Measurements from ENCODE around the gene HECTD4.
"Not testable (repeated sequence)": the region's sequence is repeated elsewhere in the genome, so short reads cannot be mapped to it uniquely, and the experiment has no call there.

The HECTD4 gene

DNA sequence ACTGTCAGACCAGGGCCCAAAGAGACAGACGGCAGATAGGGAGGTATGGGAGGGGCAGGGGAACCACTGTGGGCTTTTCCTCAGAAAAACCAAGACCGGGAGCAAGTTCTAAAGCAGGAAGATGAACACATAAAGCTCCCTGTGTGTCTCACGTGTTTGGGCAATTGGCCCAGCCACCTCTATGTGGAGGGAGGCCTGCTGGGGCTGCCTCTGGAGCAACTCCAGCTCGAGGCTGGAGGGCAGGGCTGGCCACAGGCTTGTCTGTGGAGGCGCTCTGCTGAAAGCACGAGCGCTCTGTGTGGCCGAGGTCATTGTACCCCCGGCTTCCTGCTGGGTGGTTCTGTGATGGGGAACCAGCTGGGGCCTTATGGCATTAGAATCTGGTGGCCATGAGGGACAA is 220.5 kb downstream of the HECTD4 start:
- no peak overlapping the region for H3K4me3 ChIP-seq (ENCODE audit: low read depth, low read length)
- no peak for DNase-seq (ENCODE audit: low read depth, low spot score)
- no peak for TF ChIP-seq CTCF (IDR thresholded peaks at IDR 0.05; ENCODE audit: low read depth, low read length)
- in situ Hi-C loops (cut with HindIII; ENCODE audit: low sequenced_read_pairs): no loop called here

- in situ Hi-C loops (cut with HindIII; ENCODE audit: low sequenced_read_pairs): no loop called here
Measured at GRCh38 chr12:112160611-112161010, 221.6 kb downstream of the HECTD4 start.

GRCh38 chr12:112159146-112159541 is 223.1 kb downstream of the HECTD4 start:
- no peak overlapping the region for H3K4me3 ChIP-seq (ENCODE audit: low read depth, low read length)

More at GRCh38 chr12:112160611-112161010, 221.6 kb downstream of the HECTD4 start:
- no peak for TF ChIP-seq CTCF (IDR thresholded peaks at IDR 0.05; ENCODE audit: low read depth, low read length)
- DNase-seq (ENCODE audit: low read depth, low spot score): no peak
- H3K4me3 ChIP-seq (ENCODE audit: low read depth, low read length): no peak overlapping the region

GRCh38 chr12:112158461-112159145 is 223.6 kb downstream of the HECTD4 start:
- in situ Hi-C loops (cut with HindIII; ENCODE audit: low sequenced_read_pairs); H3K4me3 ChIP-seq (ENCODE audit: low read depth, low read length); DNase-seq (ENCODE audit: low read depth, low spot score): not testable (repeated sequence)

More at GRCh38 chr12:112159146-112159541, 223.1 kb downstream of the HECTD4 start:
- no peak for TF ChIP-seq CTCF (IDR thresholded peaks at IDR 0.05; ENCODE audit: low read depth, low read length)
- no peak for DNase-seq (ENCODE audit: low read depth, low spot score)
- in situ Hi-C loops (cut with HindIII; ENCODE audit: low sequenced_read_pairs): no loop called here

GRCh38 chr12:112153893-112154219 is 228.4 kb downstream of the HECTD4 start:
- no peak for DNase-seq (ENCODE audit: low read depth, low spot score)
- no peak for TF ChIP-seq CTCF (IDR thresholded peaks at IDR 0.05; ENCODE audit: low read depth, low read length)
- no peak overlapping the region for H3K4me3 ChIP-seq (ENCODE audit: low read depth, low read length)
- in situ Hi-C loops (cut with HindIII; ENCODE audit: low sequenced_read_pairs): no loop called here

DNA sequence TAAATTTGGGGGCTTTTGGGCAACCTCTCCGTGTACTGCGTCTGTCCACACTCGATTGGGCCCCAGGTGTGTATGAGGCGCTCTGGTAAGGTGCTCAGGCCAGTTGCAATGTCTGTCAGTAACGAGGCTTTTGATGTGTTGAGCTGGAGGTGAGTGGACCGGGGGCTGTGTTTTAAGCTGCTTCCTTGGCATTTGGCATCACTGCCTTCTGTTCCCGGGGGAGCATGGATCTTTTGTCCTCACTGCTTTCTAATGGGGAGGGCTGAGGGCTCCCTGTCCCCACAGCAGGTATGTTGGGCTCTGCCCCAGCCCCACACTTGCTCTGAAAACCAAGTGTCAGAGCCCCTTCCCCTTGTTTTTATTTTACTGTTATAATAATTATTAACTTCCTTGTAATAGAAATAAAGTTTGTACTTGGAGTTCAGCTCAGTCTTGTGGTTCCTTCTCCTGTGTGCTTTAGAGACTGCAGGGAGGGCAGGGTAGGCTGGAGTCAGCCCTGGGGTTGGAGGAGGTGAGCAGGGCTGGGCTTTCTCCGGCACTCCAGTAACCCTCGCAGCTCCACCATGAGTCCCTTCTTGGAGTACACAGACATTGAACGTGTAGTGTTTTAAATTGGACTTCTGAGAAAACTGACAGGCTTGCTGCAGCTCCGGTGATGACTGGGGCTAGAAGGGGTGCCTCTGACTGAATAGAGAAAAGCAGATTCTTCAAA is 228.9 kb downstream of the HECTD4 start:
- H3K4me3 ChIP-seq (ENCODE audit: low read depth, low read length): no peak overlapping the region
- no peak for DNase-seq (ENCODE audit: low read depth, low spot score)
- in situ Hi-C loops (cut with HindIII; ENCODE audit: low sequenced_read_pairs): no loop called here
- TF ChIP-seq CTCF (IDR thresholded peaks at IDR 0.05; ENCODE audit: low read depth, low read length): no peak
